GM19025 (cell line): Measurements from ENCODE around the gene CTNNBL1.

Experiments
- ATAC-seq: cut with Tn5 transposase; IDR thresholded peaks from one replicate; pipeline ENCODE4 v1.9.1; 2021; ENCODE audit warnings: mild to moderate bottlenecking, low read depth, moderate library complexity; ENCODE audit not compliant: unreplicated experiment

CTNNBL1 gene

GRCh38 chr20:37773291-37773826 is 79.5 kb downstream of the CTNNBL1 start:
- no peak for ATAC-seq

GRCh38 chr20:37774156-37774555 is 80.3 kb downstream of the CTNNBL1 start:
- no peak for ATAC-seq

GRCh38 chr20:37775200-37775599 is 81.4 kb downstream of the CTNNBL1 start:
- no peak for ATAC-seq

- ATAC-seq = no peak
These were observed 82.2 kb downstream of the CTNNBL1 start for GRCh38 chr20:37776049-37776448.

GRCh38 chr20:37776526-37776925 is 82.7 kb downstream of the CTNNBL1 start:
- ATAC-seq = no peak

GRCh38 chr20:37777012-37777950 is 83.5 kb downstream of the CTNNBL1 start:
- no peak for ATAC-seq

GRCh38 chr20:37777988-37778659 is 84.3 kb downstream of the CTNNBL1 start:
- ATAC-seq = no peak

- ATAC-seq = no peak
These were observed 87.8 kb downstream of the CTNNBL1 start for GRCh38 chr20:37781626-37782025.

- no peak for ATAC-seq
These were observed 92.2 kb downstream of the CTNNBL1 start for GRCh38 chr20:37786043-37786442.

- no peak for ATAC-seq
These were observed 95.6 kb downstream of the CTNNBL1 start for GRCh38 chr20:37789408-37789807.

- ATAC-seq = no peak
These were observed 97.1 kb downstream of the CTNNBL1 start for GRCh38 chr20:37790900-37791299.

- no peak for ATAC-seq
These were observed 102.3 kb downstream of the CTNNBL1 start for GRCh38 chr20:37796121-37796520.

GRCh38 chr20:37796733-37797132 is 102.9 kb downstream of the CTNNBL1 start:
- no peak for ATAC-seq

GRCh38 chr20:37797669-37798175 is 103.9 kb downstream of the CTNNBL1 start:
- ATAC-seq = no peak

- ATAC-seq = no peak
These were observed 104.5 kb downstream of the CTNNBL1 start for GRCh38 chr20:37798312-37798711.

GRCh38 chr20:37800618-37801017 is 106.8 kb downstream of the CTNNBL1 start:
- no peak for ATAC-seq

- ATAC-seq = no peak
These were observed 108.1 kb downstream of the CTNNBL1 start for GRCh38 chr20:37801921-37802320.

- no peak for ATAC-seq
These were observed 109.8 kb downstream of the CTNNBL1 start for GRCh38 chr20:37803438-37804307.

- ATAC-seq = peak; percentile 54
These were observed 111.0 kb downstream of the CTNNBL1 start for GRCh38 chr20:37804584-37805566.
